GM19455 (cell line): ENCODE measurements around the gene NBDY.
A peak's percentile ranks its signal among the peaks of the same experiment; 100 is the strongest.
"Not testable (repeated sequence)": the region's sequence is repeated elsewhere in the genome, so short reads cannot be mapped to it uniquely, and the experiment has no call there.

Experiments
- ATAC-seq: cut with Tn5 transposase; IDR thresholded peaks from one replicate; pipeline ENCODE4 v1.9.1; 2021; ENCODE audit not compliant: unreplicated experiment

Gene NBDY

GRCh38 chrX:56729152-56729850, at the start of gene NBDY:
Gene NBDY, plus strand, starts transcription at chrX:56729243. Its CDS starts 111 bp downstream, at chrX:56729354.
- peak; percentile 77 for ATAC-seq

GRCh38 chrX:56704530-56704929, 24.5 kb upstream of the NBDY start:
- not testable (repeated sequence) for ATAC-seq

DNA sequence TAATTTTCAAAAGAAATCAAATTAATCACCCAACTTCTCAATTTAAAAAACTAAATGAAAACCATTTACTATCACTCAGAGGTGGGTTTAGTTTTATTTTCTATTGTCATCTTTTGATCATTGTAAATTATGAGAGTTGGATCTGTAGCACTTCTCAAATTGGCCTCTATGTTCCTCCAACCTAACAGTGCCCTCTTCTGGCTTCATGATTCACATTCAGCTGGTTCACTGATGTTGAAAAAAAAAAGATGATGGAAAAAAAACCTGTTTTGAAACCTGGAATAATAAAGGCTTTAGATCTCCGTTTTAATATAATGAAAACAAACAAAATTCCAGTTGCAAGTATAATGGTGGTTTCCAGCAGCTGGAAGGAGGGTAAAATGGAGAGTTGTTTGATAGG, 2.4 kb upstream of the NBDY start:
- no peak for ATAC-seq

DNA sequence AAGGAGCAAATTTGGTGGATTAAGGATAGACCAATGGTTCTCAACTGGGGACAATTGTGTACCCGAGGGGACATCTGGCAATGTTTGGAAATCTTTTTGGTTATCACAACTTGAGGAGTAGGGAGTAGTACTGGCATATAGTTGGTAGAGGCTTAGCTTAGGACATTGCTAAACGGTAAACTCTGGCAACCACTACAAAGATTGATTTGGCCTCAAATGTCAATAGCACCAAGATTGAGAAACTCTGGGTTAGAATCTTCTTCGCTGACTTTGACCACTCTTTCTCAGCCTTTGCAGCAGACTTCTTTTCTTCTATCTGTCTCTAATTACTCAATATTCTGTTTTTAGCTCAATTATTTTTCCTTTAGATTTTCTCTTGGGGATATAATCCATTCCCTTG, 1.5 kb upstream of the NBDY start:
- ATAC-seq, result no peak

DNA sequence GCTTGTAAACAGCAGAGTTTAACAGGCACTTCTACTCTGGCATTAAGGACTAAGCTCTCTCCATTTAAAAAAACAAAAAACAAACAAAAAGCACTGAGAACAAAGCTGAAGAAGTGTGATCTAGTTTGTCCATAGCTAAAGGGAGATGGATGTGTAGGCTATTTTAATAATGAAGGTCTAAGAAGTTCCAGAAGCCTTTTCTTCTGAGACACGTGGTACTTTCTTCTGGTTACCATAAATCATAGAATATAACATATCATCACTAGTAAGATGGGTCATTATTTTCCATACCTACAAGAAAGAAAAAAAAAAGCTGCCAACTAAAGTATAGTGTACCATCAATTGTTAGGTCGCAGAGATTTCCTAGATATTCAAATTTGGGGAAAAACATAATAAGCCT, 722 bp upstream of the NBDY start:
- no peak for ATAC-seq

- ATAC-seq, result peak; percentile 37
These were observed 291 bp upstream of the NBDY start for GRCh38 chrX:56728752-56729151.

- ATAC-seq, result no peak
These were observed 4.5 kb downstream of the NBDY start for GRCh38 chrX:56733459-56734046.

- no peak for ATAC-seq
These were observed 7.2 kb downstream of the NBDY start for GRCh38 chrX:56736219-56736618.

DNA sequence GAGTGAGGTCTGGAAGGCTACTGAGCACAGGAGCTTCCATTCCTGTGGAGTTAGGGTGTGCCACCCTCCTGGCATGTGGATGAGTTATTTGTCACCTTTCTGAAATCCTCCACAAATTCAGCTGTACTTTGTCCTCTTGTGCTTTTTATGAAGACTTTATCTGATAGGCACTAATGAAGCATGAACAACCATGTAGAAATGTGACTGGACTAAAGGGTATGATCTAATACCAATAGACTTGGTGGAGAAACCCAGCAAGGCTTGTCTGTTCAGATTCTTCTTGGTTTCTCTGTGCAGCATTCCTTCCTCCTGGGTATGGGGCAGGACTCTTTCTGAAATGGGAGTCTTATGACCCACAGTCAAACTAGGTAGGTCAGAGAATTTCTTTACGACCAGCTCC, 9.6 kb downstream of the NBDY start:
- no peak for ATAC-seq

GRCh38 chrX:56744996-56745395, 16.0 kb downstream of the NBDY start:
- no peak for ATAC-seq

DNA sequence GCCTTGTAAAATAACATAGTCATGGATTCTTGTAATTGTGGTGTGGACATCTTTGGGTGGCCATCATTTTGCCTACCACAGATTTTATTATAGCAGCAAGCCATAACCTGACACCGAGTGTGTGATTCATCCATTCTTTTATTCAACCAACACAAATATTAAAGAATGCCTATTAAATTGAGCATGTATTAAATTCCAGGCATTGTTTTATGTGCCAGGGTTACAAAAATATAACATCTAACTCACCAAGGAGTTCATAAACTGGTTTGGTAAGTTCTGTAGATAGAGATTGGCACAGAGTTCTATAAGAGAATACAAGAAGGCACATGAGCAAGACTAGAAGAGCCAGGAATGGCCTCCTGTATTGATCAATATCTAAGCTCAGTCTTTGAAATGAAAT, 18.0 kb downstream of the NBDY start:
- ATAC-seq, result no peak

GRCh38 chrX:56751071-56751470, 22.0 kb downstream of the NBDY start:
- ATAC-seq, result no peak

DNA sequence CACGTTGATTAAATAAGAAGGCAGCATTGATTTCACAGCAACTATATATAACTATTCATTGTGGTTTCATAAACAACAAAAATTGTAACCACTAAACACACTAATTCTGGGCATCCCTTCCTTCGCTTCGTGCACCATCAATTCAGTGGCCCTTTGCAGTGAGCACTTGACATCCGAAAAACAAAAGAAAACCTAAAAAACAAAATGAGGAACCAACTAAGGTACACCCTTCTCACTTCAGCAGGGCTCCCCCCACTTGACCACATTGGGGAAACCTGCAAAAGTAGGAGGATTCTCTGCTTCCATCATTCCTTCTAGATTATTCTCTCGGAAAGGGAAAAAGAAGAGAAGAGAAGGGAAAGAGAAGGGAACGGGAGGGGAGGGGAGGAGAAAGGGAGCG, 28.3 kb downstream of the NBDY start:
- ATAC-seq, result no peak

DNA sequence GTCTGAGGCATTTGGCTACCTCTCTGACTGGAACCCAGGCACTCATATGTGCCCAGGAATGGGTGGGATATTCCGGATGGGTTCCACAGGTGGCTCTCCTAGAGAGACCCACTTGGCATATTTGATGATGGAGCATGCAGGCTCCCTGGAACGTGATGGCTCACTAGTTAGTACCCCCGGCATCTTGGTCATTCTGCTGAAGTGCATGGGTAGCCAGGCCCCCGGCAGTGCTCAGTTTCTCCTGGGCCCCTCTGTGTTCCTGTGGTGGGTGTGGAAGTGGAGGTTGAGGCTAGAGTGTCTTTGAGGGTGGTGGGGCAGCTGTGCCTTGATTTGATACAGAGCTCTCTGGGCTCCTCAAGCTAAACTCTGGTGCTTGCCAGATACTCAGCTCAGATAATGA, 29.4 kb downstream of the NBDY start:
- ATAC-seq, result no peak

- no peak for ATAC-seq
These were observed 30.8 kb downstream of the NBDY start for GRCh38 chrX:56759736-56760409.

- ATAC-seq, result not testable (repeated sequence)
These were observed 31.5 kb downstream of the NBDY start for GRCh38 chrX:56760410-56761124.

GRCh38 chrX:56761167-56761566, 32.1 kb downstream of the NBDY start:
- ATAC-seq, result no peak

DNA sequence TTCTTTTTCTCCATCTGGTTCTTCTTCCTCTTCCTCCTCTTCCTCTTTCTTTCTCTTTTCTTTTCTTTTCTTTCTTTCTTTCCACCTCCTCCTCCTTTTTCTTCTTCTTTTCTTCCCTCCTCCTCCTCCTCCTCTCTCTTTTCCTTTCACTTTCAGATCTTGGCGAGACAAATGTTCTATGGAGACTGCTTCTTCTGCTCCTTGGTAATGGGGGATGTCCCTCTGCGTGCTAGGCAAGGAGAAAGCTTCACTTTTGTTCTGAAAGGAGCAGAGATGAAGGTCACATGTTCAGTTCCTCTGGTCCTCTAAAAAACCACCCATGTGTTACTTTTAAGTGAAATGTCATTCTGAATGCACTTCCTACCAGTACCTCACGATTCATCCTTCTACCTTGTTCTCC, 33.2 kb downstream of the NBDY start:
- no peak for ATAC-seq

DNA sequence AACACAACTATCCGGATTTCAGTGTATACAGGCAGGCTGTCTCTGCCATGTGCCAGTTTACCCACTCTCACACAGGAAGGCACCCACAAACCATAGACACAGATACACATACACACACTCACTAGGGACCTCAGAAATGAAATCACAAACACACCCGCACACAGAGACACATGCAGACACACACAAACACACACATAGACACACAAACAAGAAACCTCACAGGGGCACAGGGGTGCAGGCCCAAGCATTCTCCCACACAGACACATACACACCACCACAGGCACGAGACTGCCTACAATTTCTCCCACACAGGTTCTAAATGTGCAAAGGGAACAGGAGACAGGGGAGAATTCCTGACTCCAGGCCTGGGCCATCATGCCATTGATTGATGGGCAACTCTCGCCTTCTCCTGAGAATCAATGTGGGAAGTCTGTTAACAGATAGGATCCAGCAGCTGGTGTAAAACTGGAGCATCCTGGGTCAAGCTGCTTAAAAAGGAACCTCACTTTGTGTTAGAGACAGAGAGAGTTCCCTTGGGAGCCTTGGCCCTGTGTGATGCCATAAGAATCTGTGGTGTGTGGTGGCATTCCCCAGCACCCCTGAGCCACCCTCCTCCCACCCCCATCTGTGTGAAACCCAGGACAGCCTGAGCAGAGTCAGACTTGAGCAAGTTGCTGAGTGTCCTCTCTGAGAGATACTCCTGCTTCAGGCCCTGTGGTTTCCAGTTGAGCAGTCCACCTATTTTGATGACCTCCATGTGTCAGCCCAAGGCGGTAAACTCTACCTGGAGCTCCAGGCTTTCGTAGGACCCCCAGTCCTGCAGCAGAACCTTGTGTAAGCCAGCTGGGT, 33.9 kb downstream of the NBDY start:
- ATAC-seq, result no peak

- peak; percentile 42 for ATAC-seq
These were observed 34.6 kb downstream of the NBDY start for GRCh38 chrX:56763556-56764152.
